ENCODE results near the gene PTPRT. TPM values are rescaled to one million over a fixed set of nuclear protein-coding genes. Genes with fewer than 3 reads are reported as not detected.

PTPRT gene
- total and polyA plus RNA-seq, 2 donors (not counting 1 experiment from before 2014, with no cell fraction given) = not detected

GRCh38 chr20:42053350-42053749 lies 1136.4 kb downstream of the PTPRT start:
- Histone ChIP-seq H3K36me3 (ENCODE audit: control insufficient read depth, insufficient read depth, low read length) (no peaks in the 10 kb centered on the region), H3K27me3 (ENCODE audit: control insufficient read depth, insufficient read depth, low read length) (no peaks in the 10 kb centered on the region), H3K9me3 (ENCODE audit: control insufficient read depth, insufficient read depth, low read depth, low read length) (no peaks in the 10 kb centered on the region), H4K20me1 (ENCODE audit: control insufficient read depth, extremely low read depth, insufficient read depth, low read length) (no peaks in the 10 kb centered on the region), H3K9ac (ENCODE audit: insufficient read depth, low read length) (no peak overlapping the region), H3K79me2 (ENCODE audit: control insufficient read depth, insufficient read depth, low read length) (no peaks in the 10 kb centered on the region), H3K4me3 (replicated peaks in 1 of 4; ENCODE audit: control extremely low read depth in 1 of 4, insufficient read depth in 1 of 4, low read depth in 3 of 4, low read length in 4 of 4) (no peak overlapping the region), H3K4me2 (ENCODE audit: extremely low read depth, insufficient read depth, low read length) (no peak overlapping the region), H3K4me1 (ENCODE audit: control insufficient read depth, extremely low read depth, insufficient read depth, low read length) (no peaks in the 10 kb centered on the region), H2AFZ (ENCODE audit: low read length) (no peak overlapping the region), H3K27ac (ENCODE audit: insufficient read depth, low read length) (no peak overlapping the region)
- TF ChIP-seq EZH2 (IDR thresholded peaks at IDR 0.05; ENCODE audit: low read length, missing control alignments) = no peak
- no peak for TF ChIP-seq CTCF (conservative IDR thresholded peaks at IDR 0.05 in 1 of 2, IDR thresholded peaks at IDR 0.05 in 1 of 2; ENCODE audit: low read depth in 1 of 2, low read length in 2 of 2)
- DNase-seq (ENCODE audit: low read depth in 2 of 2) = no peak

GRCh38 chr20:42051921-42052320 lies 1137.8 kb downstream of the PTPRT start:
- Histone ChIP-seq H3K9me3 (ENCODE audit: control insufficient read depth, insufficient read depth, low read depth, low read length) (no peaks in the 10 kb centered on the region), H3K9ac (ENCODE audit: insufficient read depth, low read length) (no peak overlapping the region), H3K36me3 (ENCODE audit: control insufficient read depth, insufficient read depth, low read length) (no peaks in the 10 kb centered on the region), H2AFZ (ENCODE audit: low read length) (no peak overlapping the region), H3K27ac (ENCODE audit: insufficient read depth, low read length) (no peak overlapping the region), H3K27me3 (ENCODE audit: control insufficient read depth, insufficient read depth, low read length) (no peaks in the 10 kb centered on the region), H3K4me3 (replicated peaks in 1 of 4; ENCODE audit: control extremely low read depth in 1 of 4, insufficient read depth in 1 of 4, low read depth in 3 of 4, low read length in 4 of 4) (no peak overlapping the region), H3K4me1 (ENCODE audit: control insufficient read depth, extremely low read depth, insufficient read depth, low read length) (no peaks in the 10 kb centered on the region), H3K79me2 (ENCODE audit: control insufficient read depth, insufficient read depth, low read length) (no peaks in the 10 kb centered on the region), H4K20me1 (ENCODE audit: control insufficient read depth, extremely low read depth, insufficient read depth, low read length) (no peaks in the 10 kb centered on the region), H3K4me2 (ENCODE audit: extremely low read depth, insufficient read depth, low read length) (no peak overlapping the region)
- no peak for DNase-seq (ENCODE audit: low read depth in 2 of 2)
- TF ChIP-seq CTCF (conservative IDR thresholded peaks at IDR 0.05 in 1 of 2, IDR thresholded peaks at IDR 0.05 in 1 of 2; ENCODE audit: low read depth in 1 of 2, low read length in 2 of 2) (no peak), EZH2 (IDR thresholded peaks at IDR 0.05; ENCODE audit: low read length, missing control alignments) (no peak)

GRCh38 chr20:42046371-42047085 lies 1143.2 kb downstream of the PTPRT start:
- H3K9me3 ChIP-seq (ENCODE audit: control insufficient read depth, insufficient read depth, low read depth, low read length) = no peaks in the 10 kb centered on the region
- H3K4me1 ChIP-seq (ENCODE audit: control insufficient read depth, extremely low read depth, insufficient read depth, low read length) = no peaks in the 10 kb centered on the region
- H2AFZ ChIP-seq (ENCODE audit: low read length) = no peak overlapping the region
- H3K9ac ChIP-seq (ENCODE audit: insufficient read depth, low read length) = no peak overlapping the region
- no peak for DNase-seq (ENCODE audit: low read depth in 2 of 2)
- H3K27me3 ChIP-seq (ENCODE audit: control insufficient read depth, insufficient read depth, low read length) = no peaks in the 10 kb centered on the region
- no peak overlapping the region for H3K4me3 ChIP-seq (replicated peaks in 1 of 4; ENCODE audit: control extremely low read depth in 1 of 4, insufficient read depth in 1 of 4, low read depth in 3 of 4, low read length in 4 of 4)
- no peaks in the 10 kb centered on the region for H3K36me3 ChIP-seq (ENCODE audit: control insufficient read depth, insufficient read depth, low read length)
- H3K4me2 ChIP-seq (ENCODE audit: extremely low read depth, insufficient read depth, low read length) = no peak overlapping the region
- H3K79me2 ChIP-seq (ENCODE audit: control insufficient read depth, insufficient read depth, low read length) = no peaks in the 10 kb centered on the region
- no peaks in the 10 kb centered on the region for H4K20me1 ChIP-seq (ENCODE audit: control insufficient read depth, extremely low read depth, insufficient read depth, low read length)
- no peak for TF ChIP-seq CTCF (conservative IDR thresholded peaks at IDR 0.05 in 1 of 2, IDR thresholded peaks at IDR 0.05 in 1 of 2; ENCODE audit: low read depth in 1 of 2, low read length in 2 of 2)
- TF ChIP-seq EZH2 (IDR thresholded peaks at IDR 0.05; ENCODE audit: low read length, missing control alignments) = no peak
- no peak overlapping the region for H3K27ac ChIP-seq (ENCODE audit: insufficient read depth, low read length)
